Prostate gland (tissue), 2 donors: ENCODE measurements around the gene PODXL. TPM values are rescaled to one million over a fixed set of nuclear protein-coding genes. Genes with fewer than 3 reads are reported as not detected.

Experiments
- DNase-seq: peaks from one replicate; pipeline ENCODE4 v3.0.0-alpha.2; 2019; ENCODE audit warnings: low spot score
- H3K27ac ChIP-seq, 2 donors: fragments of 200-600 bp; sonication (generic); 2 replicates each; pipeline ENCODE4 v1.5.1; 2017 to 2019
- H3K27me3 ChIP-seq: fragments of 200-600 bp; sonication (generic); replicated peaks from 2 replicates; pipeline ENCODE4 v1.5.1; 2019; ENCODE audit not compliant: insufficient read depth
- H3K36me3 ChIP-seq, 2 donors: fragments of 200-600 bp; sonication (generic); 1 replicate in 1 of 2; 2 replicates in 1 of 2; pipeline versions ENCODE4 v1.5.1 to v1.8.1; 2017 to 2019
- H3K4me1 ChIP-seq: fragments of 200-600 bp; sonication (generic); replicated peaks from 2 replicates; pipeline ENCODE4 v1.5.1; 2019
- H3K4me3 ChIP-seq, 2 donors: fragments of 200-600 bp; sonication (generic); 2 replicates each; pipeline ENCODE4 v1.5.1; 2017 to 2019
- H3K9me3 ChIP-seq: fragments of 200-600 bp; sonication (generic); 2 replicates; pipeline ENCODE4 v1.5.1; 2017
- POLR2A ChIP-seq: fragments of 450-650 bp; IDR thresholded peaks from one replicate; pipeline ENCODE4 v1.6.1; 2016; ENCODE audit warnings: antibody characterized with exemption, mild to moderate bottlenecking
- POLR2AphosphoS5 ChIP-seq: sonication (generic); formaldehyde crosslinking; IDR thresholded peaks from one replicate; pipeline ENCODE4 v1.6.1; 2017; ENCODE audit warnings: antibody characterized with exemption
- WGBS: methylation state at CpG from one replicate; pipeline ENCODE4 v1.1.5; 2018; 5-methylcytosine and 5-hydroxymethylcytosine counted together
- intact Hi-C: fragments of 100-400 bp; cut with DNase I; formaldehyde crosslinking; loops from one replicate; pipeline ENCODE4 v1.14.2; 2022
- total RNA-seq, 2 donors: library from RNA; depleted of rRNA; stranded (reverse); fragments of >200 nt; gene quantifications; one replicate each; pipeline ENCODE4 v1.1.0, GENCODE V29; 2016
- TF ChIP-seq, protein P1 (sequence below), 4 experiments: fragments of 200-600 bp in 2 of 4; fragments of 450-650 bp in 2 of 4; sonication (generic) in 2 of 4; IDR thresholded peaks; 1 replicate in 3 of 4; 2 replicates in 1 of 4; pipeline ENCODE4 v1.5.1; 2016 to 2019; ENCODE audit warnings: antibody characterized with exemption in 4 of 4, mild to moderate bottlenecking in 2 of 4, moderate library complexity in 2 of 4

Gene PODXL
- total RNA-seq, 2 donors from 2014 or later = 17.7 to 19.4 TPM

DNA sequence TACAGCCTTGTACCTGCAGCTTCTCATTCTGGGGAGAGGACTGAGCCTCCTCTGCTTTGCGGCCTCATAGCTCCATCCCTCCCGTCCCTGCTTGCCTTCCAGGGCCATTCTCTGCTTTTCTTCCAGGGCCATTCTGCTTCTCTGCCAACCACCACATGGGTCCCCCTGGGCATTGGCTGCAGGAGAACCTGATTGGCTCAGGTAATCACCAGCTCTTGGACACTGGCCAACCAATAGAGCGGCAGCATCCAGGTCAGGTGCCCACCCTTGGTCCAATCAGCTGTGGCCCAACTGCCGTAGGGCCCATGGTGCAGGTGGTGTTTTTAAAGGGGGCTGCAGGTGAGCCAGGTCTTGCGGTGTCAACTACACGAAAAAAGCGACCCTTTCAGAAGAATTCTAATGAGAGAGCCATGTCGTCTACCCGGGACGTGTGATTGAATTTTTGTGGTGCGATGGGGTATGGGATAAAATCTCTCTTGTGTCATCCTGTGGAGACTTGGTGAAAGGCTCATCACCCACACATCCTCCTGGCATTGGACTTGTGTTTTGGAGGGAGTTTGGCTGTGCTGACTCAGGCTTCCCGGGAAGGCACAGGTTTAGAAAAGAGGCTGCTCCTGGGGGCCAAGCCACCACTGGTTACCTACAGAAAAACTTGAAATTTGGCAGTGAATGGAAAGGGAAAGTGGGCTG lies 46.0 kb upstream of the PODXL start:
- H3K27ac ChIP-seq = no peak overlapping the region
- H3K36me3 ChIP-seq = no peaks in the 10 kb centered on the region
- no peaks in the 10 kb centered on the region for H3K27me3 ChIP-seq
- intact Hi-C loops = no loop called here
- TF ChIP-seq POLR2A (no peak), POLR2AphosphoS5 (no peak)
- TF ChIP-seq, protein P1, sequence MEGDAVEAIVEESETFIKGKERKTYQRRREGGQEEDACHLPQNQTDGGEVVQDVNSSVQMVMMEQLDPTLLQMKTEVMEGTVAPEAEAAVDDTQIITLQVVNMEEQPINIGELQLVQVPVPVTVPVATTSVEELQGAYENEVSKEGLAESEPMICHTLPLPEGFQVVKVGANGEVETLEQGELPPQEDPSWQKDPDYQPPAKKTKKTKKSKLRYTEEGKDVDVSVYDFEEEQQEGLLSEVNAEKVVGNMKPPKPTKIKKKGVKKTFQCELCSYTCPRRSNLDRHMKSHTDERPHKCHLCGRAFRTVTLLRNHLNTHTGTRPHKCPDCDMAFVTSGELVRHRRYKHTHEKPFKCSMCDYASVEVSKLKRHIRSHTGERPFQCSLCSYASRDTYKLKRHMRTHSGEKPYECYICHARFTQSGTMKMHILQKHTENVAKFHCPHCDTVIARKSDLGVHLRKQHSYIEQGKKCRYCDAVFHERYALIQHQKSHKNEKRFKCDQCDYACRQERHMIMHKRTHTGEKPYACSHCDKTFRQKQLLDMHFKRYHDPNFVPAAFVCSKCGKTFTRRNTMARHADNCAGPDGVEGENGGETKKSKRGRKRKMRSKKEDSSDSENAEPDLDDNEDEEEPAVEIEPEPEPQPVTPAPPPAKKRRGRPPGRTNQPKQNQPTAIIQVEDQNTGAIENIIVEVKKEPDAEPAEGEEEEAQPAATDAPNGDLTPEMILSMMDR (IDR thresholded peaks at IDR 0.05) = no peak
- H3K4me1 ChIP-seq = no peaks in the 10 kb centered on the region
- DNase-seq = no peak
- WGBS = 83% methylated on average over 12 of the region's 12 CpGs
- no peaks in the 10 kb centered on the region for H3K9me3 ChIP-seq
- no peak overlapping the region for H3K4me3 ChIP-seq

DNA sequence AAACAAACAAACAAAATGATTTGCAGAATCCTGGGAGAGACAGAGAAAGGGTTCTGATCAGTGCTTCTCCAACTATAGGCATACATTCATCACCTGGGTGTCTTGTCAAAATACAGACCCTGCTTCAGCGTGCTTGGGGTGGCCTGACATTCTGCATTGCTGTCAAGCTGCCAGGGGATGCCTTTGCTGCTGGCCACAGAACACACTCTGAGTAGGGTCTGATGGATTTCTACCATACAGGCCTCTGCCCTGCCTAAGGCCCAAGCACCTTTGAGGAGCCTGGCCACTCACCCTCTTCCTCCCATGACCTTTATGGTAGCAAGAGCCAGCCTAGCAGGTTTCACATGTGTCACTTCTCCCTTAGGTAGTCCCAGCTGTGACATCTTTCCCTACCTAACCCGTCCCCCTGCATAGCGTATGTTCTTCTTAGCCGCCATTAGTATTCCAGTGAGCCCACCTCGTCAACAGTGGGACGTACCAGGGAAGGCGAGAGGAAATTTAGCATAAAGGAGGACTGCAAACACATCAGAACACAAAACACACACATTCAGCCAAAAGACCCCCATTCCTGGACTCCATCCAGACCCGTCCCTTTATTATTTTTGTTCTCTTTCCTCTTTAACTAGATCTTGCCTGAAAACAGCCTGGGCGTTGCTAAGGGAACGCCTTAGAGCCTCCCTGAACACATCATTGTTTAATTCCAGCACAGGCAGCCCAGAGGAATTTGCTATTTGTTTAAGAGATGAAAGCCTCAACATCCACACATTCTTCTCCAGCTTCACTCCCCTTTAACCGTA lies 43.9 kb upstream of the PODXL start:
- Histone ChIP-seq H3K4me3 (no peak overlapping the region), H3K36me3 (no peaks in the 10 kb centered on the region), H3K27me3 (no peaks in the 10 kb centered on the region), H3K4me1 (no peaks in the 10 kb centered on the region), H3K27ac (no peak overlapping the region), H3K9me3 (no peaks in the 10 kb centered on the region)
- no peak for DNase-seq
- TF ChIP-seq POLR2A (no peak), POLR2AphosphoS5 (no peak)
- TF ChIP-seq, protein P1 (IDR thresholded peaks at IDR 0.05) = no peak
- intact Hi-C loops = no loop called here
- 70% methylated on average over 11 of the region's 11 CpGs for WGBS

DNA sequence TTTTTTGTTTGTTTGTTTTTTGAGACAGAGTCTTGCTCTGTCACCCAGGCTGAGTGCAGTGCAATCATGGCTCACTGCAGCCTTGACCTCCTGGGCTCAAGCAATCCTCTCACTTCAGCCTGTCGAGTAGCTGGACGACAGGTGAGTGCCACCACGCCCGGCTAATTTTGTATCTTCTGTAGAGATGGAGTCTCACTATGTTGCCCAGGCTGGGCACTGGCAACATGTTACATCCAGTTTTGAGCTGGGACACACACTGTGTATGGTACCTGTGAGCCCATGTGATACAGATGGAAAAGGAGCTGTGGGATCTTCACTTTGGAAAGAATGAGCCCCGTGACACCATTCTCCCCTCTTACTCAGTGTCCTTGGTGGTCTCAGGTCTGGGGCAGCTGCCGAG lies 40.4 kb upstream of the PODXL start:
- intact Hi-C loops = no loop called here
- Histone ChIP-seq H3K36me3 (no peaks in the 10 kb centered on the region), H3K4me3 (no peak overlapping the region), H3K4me1 (no peaks in the 10 kb centered on the region), H3K9me3 (no peaks in the 10 kb centered on the region), H3K27ac (no peak overlapping the region), H3K27me3 (no peaks in the 10 kb centered on the region)
- WGBS = 97% methylated on average over 6 of the region's 6 CpGs
- TF ChIP-seq, protein P1 (IDR thresholded peaks at IDR 0.05) = no peak
- TF ChIP-seq POLR2AphosphoS5 (no peak), POLR2A (no peak)
- no peak for DNase-seq

GRCh38 chr7:131595699-131596098 lies 39.3 kb upstream of the PODXL start:
- no peak for DNase-seq
- Histone ChIP-seq H3K4me3 (no peak overlapping the region), H3K4me1 (no peaks in the 10 kb centered on the region), H3K27ac (no peak overlapping the region), H3K27me3 (no peaks in the 10 kb centered on the region), H3K9me3 (no peaks in the 10 kb centered on the region), H3K36me3 (no peaks in the 10 kb centered on the region)
- intact Hi-C loops = no loop called here
- WGBS = 90% methylated on average over 4 of the region's 4 CpGs
- TF ChIP-seq POLR2AphosphoS5 (no peak), POLR2A (no peak)
- TF ChIP-seq, protein P1 (IDR thresholded peaks at IDR 0.05) = no peak
